AG10803 (cell line): ENCODE results near the gene PIK3C2A.

Experiments used
- DNase-seq: peaks from one replicate; pipeline ENCODE4 v3.0.0; 2010; ENCODE audit warnings: low read depth
- H3K4me3 ChIP-seq: 2 replicates; pipeline ENCODE4 v1.5.1; 2011; ENCODE audit warnings: mild to moderate bottlenecking, low read length, control low read depth
- TF ChIP-seq, protein P1 (sequence below): conservative IDR thresholded peaks from 2 replicates; pipeline ENCODE4 v1.5.1; 2011; ENCODE audit warnings: mild to moderate bottlenecking, low read length, control low read depth, inconsistent platforms

PIK3C2A gene

DNA sequence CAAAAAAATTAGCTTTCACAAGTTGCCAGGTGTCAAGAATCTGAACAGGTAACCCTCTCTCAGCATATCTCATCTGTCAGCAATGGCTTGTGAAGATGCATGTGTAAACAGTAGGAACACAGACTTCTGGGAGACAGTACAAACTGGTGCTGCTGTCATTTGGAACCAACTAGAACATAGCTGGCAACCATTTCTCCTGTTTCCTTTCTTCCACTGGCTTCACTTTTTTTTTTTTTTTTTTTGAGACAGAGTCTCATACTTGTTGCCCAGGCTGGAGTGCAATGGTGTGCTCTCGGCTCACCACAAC, 2.1 kb upstream of the PIK3C2A start:
- no peak for DNase-seq
- TF ChIP-seq, protein P1, sequence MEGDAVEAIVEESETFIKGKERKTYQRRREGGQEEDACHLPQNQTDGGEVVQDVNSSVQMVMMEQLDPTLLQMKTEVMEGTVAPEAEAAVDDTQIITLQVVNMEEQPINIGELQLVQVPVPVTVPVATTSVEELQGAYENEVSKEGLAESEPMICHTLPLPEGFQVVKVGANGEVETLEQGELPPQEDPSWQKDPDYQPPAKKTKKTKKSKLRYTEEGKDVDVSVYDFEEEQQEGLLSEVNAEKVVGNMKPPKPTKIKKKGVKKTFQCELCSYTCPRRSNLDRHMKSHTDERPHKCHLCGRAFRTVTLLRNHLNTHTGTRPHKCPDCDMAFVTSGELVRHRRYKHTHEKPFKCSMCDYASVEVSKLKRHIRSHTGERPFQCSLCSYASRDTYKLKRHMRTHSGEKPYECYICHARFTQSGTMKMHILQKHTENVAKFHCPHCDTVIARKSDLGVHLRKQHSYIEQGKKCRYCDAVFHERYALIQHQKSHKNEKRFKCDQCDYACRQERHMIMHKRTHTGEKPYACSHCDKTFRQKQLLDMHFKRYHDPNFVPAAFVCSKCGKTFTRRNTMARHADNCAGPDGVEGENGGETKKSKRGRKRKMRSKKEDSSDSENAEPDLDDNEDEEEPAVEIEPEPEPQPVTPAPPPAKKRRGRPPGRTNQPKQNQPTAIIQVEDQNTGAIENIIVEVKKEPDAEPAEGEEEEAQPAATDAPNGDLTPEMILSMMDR = no peak
- no peak overlapping the region for H3K4me3 ChIP-seq

DNA sequence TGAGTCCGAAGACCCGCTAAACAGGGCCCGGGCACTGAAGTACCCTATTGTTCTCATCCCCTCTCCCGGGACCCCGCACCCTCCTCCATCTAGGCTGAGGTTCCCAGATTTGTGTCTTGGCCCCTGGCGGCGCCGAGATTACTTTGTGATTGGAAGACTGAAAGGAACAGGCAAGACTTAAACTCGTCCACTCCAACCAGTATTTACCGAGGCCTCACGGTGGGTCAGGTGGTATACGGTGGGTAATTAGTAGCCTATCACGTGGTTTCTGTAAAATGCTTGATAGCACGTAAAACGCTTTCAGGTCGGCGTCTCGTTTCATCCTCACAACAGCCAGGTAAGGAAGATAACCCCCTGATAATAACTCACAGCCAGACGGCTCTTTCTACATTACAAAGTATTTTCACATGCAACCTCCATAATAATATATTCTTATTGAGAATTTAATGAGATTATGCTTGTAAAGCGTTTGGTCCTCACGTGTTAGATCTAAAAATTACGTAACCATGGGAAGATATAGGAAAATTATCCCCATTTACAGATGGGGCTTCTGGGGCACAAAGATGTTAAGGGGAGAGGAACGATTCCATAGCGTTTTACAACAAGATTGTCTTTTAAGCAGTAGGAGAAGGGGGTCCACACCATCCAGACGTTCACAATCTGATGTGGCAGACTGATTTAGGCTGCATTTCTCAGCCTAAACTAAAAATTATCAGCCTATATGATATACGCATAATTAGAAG, 642 bp upstream of the PIK3C2A start:
- H3K4me3 ChIP-seq = peak overlapping the region; percentile 88
- TF ChIP-seq, protein P1 = no peak; the same call in 1 of the 2 replicates
- DNase-seq = peak; percentile 25

DNA sequence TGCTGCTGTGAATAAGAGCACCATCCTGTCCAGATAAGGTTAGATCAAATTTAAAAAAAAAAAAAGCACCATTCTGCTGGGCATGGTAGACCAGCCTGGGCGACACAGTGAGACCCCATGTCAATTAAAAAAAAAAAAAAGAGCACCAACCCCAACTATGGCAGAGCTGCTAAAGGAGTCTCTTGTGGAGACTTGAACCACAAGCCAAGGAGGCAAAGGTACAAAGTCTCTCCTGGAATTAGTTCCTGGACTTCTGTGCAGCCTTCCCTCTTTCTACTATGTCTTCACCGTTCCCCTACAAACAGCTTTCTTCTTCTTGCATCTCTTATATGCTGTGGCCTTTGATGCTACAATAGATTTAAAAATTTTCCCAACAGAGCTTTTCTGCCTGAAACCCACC, 1.3 kb downstream of the PIK3C2A start:
- no peak for DNase-seq
- TF ChIP-seq, protein P1 = no peak
- H3K4me3 ChIP-seq = peak overlapping the region; percentile 88

DNA sequence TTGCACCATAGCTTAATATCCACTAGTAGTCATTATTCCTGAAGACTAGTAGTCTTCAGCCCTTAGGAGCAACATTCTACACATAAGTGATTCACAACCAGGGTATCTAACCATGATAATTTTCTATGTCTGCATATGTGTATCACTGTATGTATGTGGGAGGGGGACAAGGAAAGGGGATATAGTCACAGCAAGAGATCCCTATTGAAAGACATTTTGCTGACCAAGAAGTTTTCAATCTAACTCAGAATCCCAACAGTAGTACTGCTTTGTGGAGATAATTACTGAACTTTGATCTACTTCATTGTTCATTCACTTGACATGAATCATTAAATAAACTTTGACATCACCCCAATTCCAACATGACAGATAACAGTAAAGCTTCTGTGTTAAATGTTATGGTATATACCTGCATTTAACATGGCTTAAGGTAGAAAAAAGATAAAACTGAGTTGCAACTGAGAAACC, 10.3 kb downstream of the PIK3C2A start:
- no peak for DNase-seq
- H3K4me3 ChIP-seq = no peak overlapping the region
- TF ChIP-seq, protein P1 = no peak

DNA sequence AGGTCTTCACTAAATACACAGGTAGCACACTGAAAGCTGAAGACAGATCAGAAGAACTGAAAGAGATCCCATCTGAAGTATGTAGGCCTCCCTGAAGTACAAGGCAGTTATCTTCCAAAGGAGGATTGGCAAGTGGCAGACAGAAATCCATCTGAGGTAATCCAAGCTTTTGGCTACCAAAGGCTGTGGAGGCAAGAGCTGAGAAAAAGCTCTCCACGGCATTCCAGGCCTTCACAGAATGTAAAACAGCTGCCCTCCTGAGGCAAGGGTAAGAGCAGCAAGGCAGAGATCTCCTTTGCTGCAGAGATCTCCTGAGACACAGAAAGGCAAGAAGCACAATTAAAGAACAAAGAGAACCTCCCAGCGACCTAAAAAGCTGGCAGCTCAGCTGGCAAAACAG, 19.1 kb downstream of the PIK3C2A start:
- DNase-seq = no peak
- TF ChIP-seq, protein P1 = no peak

DNA sequence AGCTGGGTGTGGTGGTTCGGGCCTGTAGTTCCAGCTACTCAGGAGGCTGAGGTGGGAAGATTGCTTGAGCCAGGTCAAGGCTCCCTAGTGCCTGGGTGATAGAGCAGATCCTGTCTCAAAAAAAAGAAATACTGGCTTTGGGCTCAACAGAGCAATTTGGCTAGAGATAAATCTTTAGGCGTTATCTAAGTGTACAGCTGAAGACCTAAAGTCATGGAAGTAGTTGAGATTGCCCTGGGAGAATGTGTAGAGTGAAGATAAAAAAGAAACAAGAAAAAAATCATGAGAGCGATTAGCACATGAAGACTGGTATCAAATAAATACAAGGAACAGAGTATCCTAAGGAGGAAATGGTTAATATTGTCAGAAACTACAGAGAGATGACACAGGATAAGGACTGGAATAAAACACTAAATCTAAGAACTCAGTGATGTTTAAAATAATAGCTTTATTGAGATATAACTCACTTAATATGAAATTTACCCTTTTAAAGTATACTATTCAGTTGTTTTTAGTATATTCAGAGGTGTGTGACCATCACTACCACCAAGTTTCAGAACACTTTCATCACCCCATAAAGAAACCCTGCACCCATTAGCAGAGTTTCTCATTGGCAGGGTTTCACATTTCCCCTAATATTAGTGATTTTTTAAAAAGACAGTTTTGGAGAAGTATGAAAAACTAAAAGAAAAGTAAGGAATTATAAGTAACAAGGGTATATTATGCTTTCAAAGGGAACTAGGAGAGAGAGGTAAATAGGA, 20.7 kb downstream of the PIK3C2A start:
- H3K4me3 ChIP-seq = no peak overlapping the region
- TF ChIP-seq, protein P1 = no peak
- DNase-seq = no peak

More for the DNA sequence above, 19.1 kb downstream of the PIK3C2A start:
- H3K4me3 ChIP-seq = no peak overlapping the region

DNA sequence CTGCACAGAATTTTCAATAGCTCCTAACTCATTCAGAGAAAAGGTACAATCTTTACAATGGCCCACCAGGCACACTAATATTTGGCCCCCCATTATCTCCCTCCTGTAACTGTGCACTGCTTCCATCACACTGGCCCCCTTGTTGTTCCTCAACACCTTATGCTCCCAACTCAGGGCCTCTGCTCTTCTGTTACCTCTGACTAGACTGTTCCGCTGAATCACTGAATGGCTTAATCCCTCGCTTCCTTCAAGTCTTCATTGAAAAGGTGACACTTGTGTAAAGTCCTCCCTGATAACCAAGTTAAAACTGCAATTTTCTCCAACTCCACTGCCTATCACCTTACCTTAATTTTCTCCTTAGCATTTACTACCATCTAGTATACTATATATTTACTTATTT, 21.8 kb downstream of the PIK3C2A start:
- no peak overlapping the region for H3K4me3 ChIP-seq
- no peak for DNase-seq
- TF ChIP-seq, protein P1 = no peak
